HG03025 (cell line): ENCODE measurements around the gene SEMA4D.

Experiments used
- ATAC-seq: cut with Tn5 transposase; IDR thresholded peaks from one replicate; pipeline ENCODE4 v1.9.1; 2021; ENCODE audit warnings: mild to moderate bottlenecking, moderate library complexity; ENCODE audit not compliant: unreplicated experiment, low FRiP score

SEMA4D gene

GRCh38 chr9:89364666-89365531 is 133.0 kb downstream of the SEMA4D start:
- no peak for ATAC-seq

DNA sequence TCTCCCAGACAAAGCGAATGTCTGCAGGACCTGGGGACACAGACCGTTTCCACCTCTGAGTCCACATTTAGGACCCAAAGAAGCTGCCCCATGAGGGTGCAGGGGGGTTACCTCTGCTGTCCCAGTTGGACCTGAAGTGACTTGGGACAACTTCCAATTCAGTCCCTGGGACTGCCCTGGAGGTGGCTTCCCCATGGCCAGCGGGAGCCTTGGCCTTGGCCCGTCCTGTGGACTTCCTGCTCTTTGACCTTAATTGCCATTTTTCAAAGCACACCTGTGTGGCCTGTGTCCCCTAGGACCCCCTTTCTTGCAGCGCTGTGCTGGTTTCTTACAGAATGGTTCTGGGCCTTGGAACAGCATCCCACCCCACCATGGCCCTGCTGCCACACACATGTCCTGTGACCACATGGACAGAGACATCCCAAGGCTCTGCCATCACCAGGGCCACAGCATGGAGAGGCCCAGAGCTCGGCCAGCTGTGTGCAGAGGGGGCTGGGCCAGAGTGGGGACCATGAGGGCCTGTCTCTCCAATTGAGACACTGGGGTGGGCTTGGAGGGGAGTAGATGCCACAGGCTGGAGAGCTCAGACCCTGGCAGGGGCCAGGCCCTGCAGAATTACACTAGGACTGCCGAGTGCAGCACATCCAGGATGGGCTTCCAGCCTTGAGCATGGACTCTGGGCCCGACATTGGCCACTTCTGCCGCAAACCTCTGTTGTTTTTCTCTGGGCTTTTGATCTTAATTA is 133.8 kb downstream of the SEMA4D start:
- ATAC-seq = no peak

- ATAC-seq = no peak
Measured at GRCh38 chr9:89363311-89363670, 134.6 kb downstream of the SEMA4D start.

GRCh38 chr9:89362647-89363310 is 135.1 kb downstream of the SEMA4D start:
- no peak for ATAC-seq

DNA sequence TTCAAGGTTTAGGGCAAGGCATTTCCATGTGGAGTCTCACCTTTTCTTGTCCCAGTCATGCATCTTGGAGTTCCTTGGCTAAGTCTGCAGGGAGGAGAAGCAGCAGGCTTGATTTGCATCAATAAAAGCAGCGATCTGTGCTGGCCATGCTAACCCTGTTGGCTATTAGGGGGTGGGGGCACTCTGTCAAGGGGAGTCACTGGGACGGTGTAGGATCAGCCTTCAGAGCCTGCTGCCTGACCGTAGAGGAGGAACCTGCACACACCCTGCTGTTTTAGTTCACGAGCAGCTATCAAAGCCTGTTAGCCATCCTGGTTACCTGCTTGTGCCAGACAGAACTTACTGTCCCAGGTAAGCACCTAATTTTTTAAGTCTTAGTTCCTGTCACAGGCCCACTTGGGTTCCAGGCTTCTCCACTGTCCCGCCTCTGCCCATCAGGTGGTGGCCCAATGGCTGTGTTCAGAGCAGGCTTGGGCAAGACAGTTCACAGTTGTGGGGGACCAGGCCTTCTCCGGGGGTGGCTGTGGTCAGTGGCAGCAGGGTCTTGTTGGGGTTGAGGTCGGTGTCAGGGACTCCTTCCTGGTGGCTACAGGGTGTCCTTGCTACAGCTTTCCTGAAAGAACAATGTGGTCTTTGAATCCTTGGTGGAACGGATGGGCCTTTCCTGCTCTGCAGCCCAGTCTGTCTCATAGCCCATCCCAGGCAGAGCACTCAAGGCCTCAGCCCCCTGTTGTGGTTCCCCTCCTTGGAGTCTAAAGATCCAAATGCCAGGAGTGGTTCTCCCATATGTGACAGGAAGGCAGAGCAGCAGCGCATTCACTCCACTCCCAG is 135.9 kb downstream of the SEMA4D start:
- no peak for ATAC-seq

GRCh38 chr9:89361031-89361430 is 136.9 kb downstream of the SEMA4D start:
- no peak for ATAC-seq

- no peak for ATAC-seq
Measured at GRCh38 chr9:89360465-89360864, 137.4 kb downstream of the SEMA4D start.

DNA sequence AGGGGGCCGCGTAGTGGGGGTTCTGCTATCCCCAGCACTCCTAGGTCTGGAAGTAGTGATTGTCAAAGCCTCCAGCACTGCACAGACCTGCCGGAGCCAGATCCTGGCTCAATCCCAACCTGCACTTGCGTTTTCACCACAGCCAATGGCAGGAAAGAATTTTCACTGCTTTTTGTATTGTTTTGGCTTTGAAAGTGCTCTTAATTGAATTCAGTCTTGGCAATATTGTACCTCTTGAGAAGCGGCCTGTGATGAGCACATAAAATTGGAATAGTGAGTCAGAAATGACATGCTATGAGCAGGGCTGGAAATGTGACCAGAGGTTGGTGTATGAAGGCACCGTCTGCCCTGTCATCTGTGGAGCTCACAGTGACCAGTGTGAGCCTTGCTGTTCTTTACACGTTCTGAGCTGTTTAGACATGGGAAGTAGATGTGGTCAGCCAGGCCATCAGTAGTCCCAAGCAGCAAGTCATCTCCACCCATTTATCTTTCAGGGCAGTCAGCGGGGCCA is 138.1 kb downstream of the SEMA4D start:
- no peak for ATAC-seq

DNA sequence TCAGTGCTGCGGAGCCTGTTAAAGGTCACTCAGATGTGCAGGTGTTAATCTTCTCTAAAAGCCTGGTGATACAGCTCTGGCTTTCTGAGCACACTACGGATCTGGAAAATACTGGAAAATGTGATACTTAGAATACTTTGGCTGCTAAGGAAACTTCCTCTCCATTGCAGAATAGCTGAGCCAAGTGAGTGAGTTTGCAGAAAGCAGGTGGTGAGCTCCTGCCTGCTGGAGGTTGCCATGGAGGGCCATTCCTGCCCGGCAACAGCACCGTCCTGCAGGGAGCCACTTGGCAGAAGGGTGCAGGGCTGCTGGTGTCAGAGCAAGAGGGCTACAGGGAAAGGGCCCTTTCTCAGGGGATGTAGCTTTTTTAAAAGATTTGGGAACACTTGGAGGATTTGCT is 138.9 kb downstream of the SEMA4D start:
- ATAC-seq = no peak

GRCh38 chr9:89358376-89358916 is 139.5 kb downstream of the SEMA4D start:
- no peak for ATAC-seq

GRCh38 chr9:89357331-89358197 is 140.3 kb downstream of the SEMA4D start:
- ATAC-seq = no peak

DNA sequence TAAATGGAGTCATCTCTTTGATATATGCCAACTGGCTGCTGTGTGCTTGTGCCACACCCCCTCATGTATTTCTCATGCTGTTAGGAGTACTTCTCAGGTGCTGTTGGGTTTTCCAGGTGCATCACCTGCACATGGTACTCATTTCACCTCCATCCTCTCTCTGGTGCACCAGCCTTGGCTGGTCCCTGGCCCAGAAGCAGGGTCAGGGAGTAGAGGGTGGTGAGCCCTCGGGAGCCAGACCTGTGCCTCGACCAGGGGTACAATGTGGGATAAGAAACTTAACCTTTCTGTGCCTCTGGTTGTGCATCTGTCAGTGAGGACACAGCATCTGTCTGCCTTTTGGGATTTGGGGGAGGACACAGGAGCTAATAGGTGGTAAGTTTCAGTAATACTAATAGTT is 141.1 kb downstream of the SEMA4D start:
- no peak for ATAC-seq

GRCh38 chr9:89354471-89354870 is 143.4 kb downstream of the SEMA4D start:
- no peak for ATAC-seq

- ATAC-seq = no peak
Measured at GRCh38 chr9:89353989-89354388, 143.9 kb downstream of the SEMA4D start.

- no peak for ATAC-seq
Measured at GRCh38 chr9:89352874-89353649, 144.9 kb downstream of the SEMA4D start.

- no peak for ATAC-seq
Measured at GRCh38 chr9:89352451-89352850, 145.5 kb downstream of the SEMA4D start.

GRCh38 chr9:89351584-89352300 is 146.2 kb downstream of the SEMA4D start:
- no peak for ATAC-seq
